ENCODE results near the gene VPS26C.

GRCh38 chr21:37292941-37293340, 25.8 kb upstream of the VPS26C start:
- no peak for TF ChIP-seq CTCF (IDR thresholded peaks at IDR 0.05)
- no peak for TF ChIP-seq POLR2A (IDR thresholded peaks at IDR 0.05)
- TF ChIP-seq EP300 (IDR thresholded peaks at IDR 0.05): no peak
- TF ChIP-seq POLR2AphosphoS5 (IDR thresholded peaks at IDR 0.05): no peak

Measured in stomach (tissue), 4 donors.